ENCODE results near the gene SIGLEC1. TPM values are rescaled to one million over a fixed set of nuclear protein-coding genes. Genes with fewer than 3 reads are reported as not detected.

The SIGLEC1 gene
- total RNA-seq, 1 experiment from 2014 or later, result not detected

GRCh38 chr20:3733119-3733995 is 21.0 kb upstream of the SIGLEC1 start:
- BruUV-seq (replicated peaks), result no TSS peak
- POLR2A ChIA-PET, result no interaction called here
- Mint-ChIP-seq H3K9me3 (ENCODE audit: unreplicated experiment) (no peaks in the 10 kb centered on the region), H3K27me3 (ENCODE audit: insufficient read depth, unreplicated experiment) (no peaks in the 10 kb centered on the region), H3K36me3 (ENCODE audit: insufficient read depth, unreplicated experiment) (peaks cover 5% of the 10 kb centered on the region), H3K27ac (ENCODE audit: unreplicated experiment) (no peak overlapping the region), H3K4me3 (ENCODE audit: unreplicated experiment) (no peak overlapping the region), H3K4me1 (ENCODE audit: low read depth, unreplicated experiment) (peaks cover 11% of the 10 kb centered on the region)
- Histone ChIP-seq H3K4me1 (peaks cover 14% of the 10 kb centered on the region), H3K9me3 (no peaks in the 10 kb centered on the region), H3K36me3 (ENCODE audit: control insufficient read depth, insufficient read depth, low read length) (no peaks in the 10 kb centered on the region), H3K27me3 (replicated peaks; ENCODE audit: control insufficient read depth, insufficient read depth, low read length) (no peaks in the 10 kb centered on the region), H3K4me3 (ENCODE audit: low read depth, low read length) (no peak overlapping the region)
- CTCF ChIA-PET, result no interaction called here
- intact Hi-C loops (cut with micrococcal nuclease; ENCODE audit: unreplicated experiment), result no loop called here
- no peak for DNase-seq
- TF ChIP-seq CTCF (IDR thresholded peaks at IDR 0.05; ENCODE audit: insufficient read depth in 1 of 2, low read depth in 1 of 2, low read length in 1 of 2, severe bottlenecking in 1 of 2, unreplicated experiment in 1 of 2), result no peak

GRCh38 chr20:3732327-3733118 is 20.1 kb upstream of the SIGLEC1 start, which contains the start of gene HSPA12B:
HSPA12B (plus strand) TSS chr20:3732685; CDS start chr20:3738675, 5,990 bp downstream.
- no peaks in the 10 kb centered on the region for H3K27me3 Mint-ChIP-seq (ENCODE audit: insufficient read depth, unreplicated experiment)

More at GRCh38 chr20:3732327-3733118, 20.1 kb upstream of the SIGLEC1 start, which contains the start of gene HSPA12B:
- no peaks in the 10 kb centered on the region for H3K27me3 ChIP-seq (replicated peaks; ENCODE audit: control insufficient read depth, insufficient read depth, low read length)
- no peaks in the 10 kb centered on the region for H3K9me3 ChIP-seq
- no peak for TF ChIP-seq CTCF (IDR thresholded peaks at IDR 0.05; ENCODE audit: insufficient read depth in 1 of 2, low read depth in 1 of 2, low read length in 1 of 2, severe bottlenecking in 1 of 2, unreplicated experiment in 1 of 2)
- CTCF ChIA-PET, result interaction anchor here (1.4 kb wide), 1 partner anchor 22 kb away, joined by 3 read pairs; no protein-coding TSS in a partner anchor
- Mint-ChIP-seq H3K9me3 (ENCODE audit: unreplicated experiment) (no peaks in the 10 kb centered on the region), H3K27ac (ENCODE audit: unreplicated experiment) (no peak within 1 kb of the TSS), H3K4me1 (ENCODE audit: low read depth, unreplicated experiment) (peaks cover 10% of the 10 kb centered on the region), H3K4me3 (ENCODE audit: unreplicated experiment) (no peak within 1 kb of the TSS), H3K36me3 (ENCODE audit: insufficient read depth, unreplicated experiment) (peaks cover 5% of the 10 kb centered on the region)
- POLR2A ChIA-PET, result no interaction called here
- no peak for DNase-seq
- intact Hi-C loops (cut with micrococcal nuclease; ENCODE audit: unreplicated experiment), result no loop called here
- BruUV-seq (replicated peaks), result no TSS peak
- H3K4me3 ChIP-seq (ENCODE audit: low read depth, low read length), result no peak within 1 kb of the TSS
- no peaks in the 10 kb centered on the region for H3K36me3 ChIP-seq (ENCODE audit: control insufficient read depth, insufficient read depth, low read length)
- peaks cover 14% of the 10 kb centered on the region for H3K4me1 ChIP-seq

Data from Caco-2 (cell line).